HepG2 (cell line): ENCODE results near the gene VGF. TPM values are rescaled to one million over a fixed set of nuclear protein-coding genes. Genes with fewer than 3 reads are reported as not detected.
A peak's percentile ranks its signal among the peaks of the same experiment; 100 is the strongest.

Experiments used
- ATAC-seq: fragments of 200-7000 bp; cut with Tn5 transposase; 3 replicates; pipeline ENCODE4 v1.9.1; 2020; ENCODE audit warnings: mild to moderate bottlenecking, moderate library complexity
- BruUV-seq: library from RNA; stranded (reverse); fragments of 400-500 nt; replicated peaks from 2 replicates; lab custom pipeline; 2021; lab: Mats Ljungman, UMichigan
- CTCF ChIA-PET: fragments of 300-600 bp; formaldehyde crosslinking; extraction: SDS; loops from one replicate; lab custom pipeline; 2021; ENCODE audit warnings: low total read pairs, inconsistent platforms, low intra/inter-chr PET ratio; lab: Yijun Ruan, JAX
- POLR2A ChIA-PET: fragments of 350-600 bp; sonication (Branson Sonifier 250); formaldehyde crosslinking; loops from one replicate; lab custom pipeline; 2020; ENCODE audit warnings: antibody characterized with exemption, inconsistent platforms; lab: Yijun Ruan, JAX
- DNase-seq: peaks from one replicate; pipeline ENCODE4 v3.0.0-alpha.2; 2015; ENCODE audit warnings: low spot score
- FAIRE-seq: peaks from 3 replicates; lab custom pipeline; 2011; peaks lifted over from hg19 to GRCh38; lab: Jason Lieb, UNC
- H2AFZ ChIP-seq: one replicate; pipeline ENCODE4 v1.6.1; 2011; ENCODE audit warnings: low read length, inconsistent platforms
- H3K27ac ChIP-seq: fragments of 300-600 bp; 3 replicates; pipeline ENCODE4 v1.8.0; 2011; ENCODE audit warnings: mixed run types, mild to moderate bottlenecking, mixed read lengths, low read length, inconsistent platforms; ENCODE audit not compliant: insufficient read depth; ENCODE audit errors: extremely low read length
- H3K27me3 ChIP-seq, 2 experiments: fragments of 200-600 bp in 1 of 2; 2 replicates in 1 of 2; 3 replicates in 1 of 2; pipeline versions ENCODE4 v1.6.0 to v1.8.0; 2011; ENCODE audit warnings: low read length in 2 of 2, mild to moderate bottlenecking in 2 of 2, moderate library complexity in 2 of 2, inconsistent platforms in 1 of 2; ENCODE audit not compliant: insufficient read depth in 2 of 2, control insufficient read depth in 1 of 2
- H3K36me3 ChIP-seq, 2 experiments: fragments of 200-600 bp in 1 of 2; replicated peaks in 1 of 2; 2 replicates in 1 of 2; 3 replicates in 1 of 2; pipeline versions ENCODE4 v1.5.1 to v1.8.0; 2011; ENCODE audit warnings: low read length in 2 of 2, inconsistent platforms in 1 of 2; ENCODE audit not compliant: insufficient read depth in 2 of 2, control insufficient read depth in 1 of 2
- H3K4me1 ChIP-seq: 2 replicates; pipeline ENCODE4 v1.5.1; 2012; ENCODE audit warnings: low read length, inconsistent platforms; ENCODE audit not compliant: insufficient read depth
- H3K4me2 ChIP-seq: 2 replicates; pipeline ENCODE4 v1.6.0; 2011; ENCODE audit warnings: low read depth, low read length, inconsistent platforms
- H3K4me3 ChIP-seq, 3 experiments: fragments of 200-600 bp in 1 of 3; sonication (generic), shearing (Covaris generic) in 1 of 3; replicated peaks in 1 of 3; 2 replicates each; pipeline ENCODE4 v1.5.1; 2011 to 2016; ENCODE audit warnings: low read length in 3 of 3, inconsistent platforms in 2 of 3, low read depth in 2 of 3, mild to moderate bottlenecking in 2 of 3, control low read depth in 1 of 3, mixed read lengths in 1 of 3; ENCODE audit not compliant: insufficient read depth in 1 of 3
- H3K79me2 ChIP-seq: one replicate; pipeline ENCODE4 v1.6.1; 2011; ENCODE audit warnings: low read length, inconsistent platforms; ENCODE audit not compliant: insufficient read depth
- H3K9ac ChIP-seq: 2 replicates; pipeline ENCODE4 v1.6.0; 2011; ENCODE audit warnings: mild to moderate bottlenecking, low read depth, low read length, inconsistent platforms; ENCODE audit not compliant: insufficient read depth
- H3K9me3 ChIP-seq: 2 replicates; pipeline ENCODE4 v1.5.1; 2012; ENCODE audit warnings: mild to moderate bottlenecking, low read length
- H4K20me1 ChIP-seq: 2 replicates; pipeline ENCODE4 v1.6.0; 2011; ENCODE audit warnings: inconsistent platforms, mild to moderate bottlenecking, low read length, moderate library complexity; ENCODE audit not compliant: insufficient read depth
- CREM ChIP-seq, 2 experiments: sonication (generic) in 1 of 2; formaldehyde crosslinking in 1 of 2; IDR thresholded peaks; 2 replicates each; pipeline versions ENCODE4 v1.4.0 to v1.6.1; 2016 to 2020; ENCODE audit warnings: antibody characterized with exemption in 1 of 2, mild to moderate bottlenecking in 1 of 2, missing genetic modification reagents in 1 of 2
- FLYWCH1 ChIP-seq: sonication (generic); formaldehyde crosslinking; IDR thresholded peaks from 2 replicates; pipeline ENCODE4 v1.8.1; 2023; ENCODE audit warnings: mild to moderate bottlenecking, missing genetic modification reagents
- GABPA ChIP-seq, 2 experiments: IDR thresholded peaks; 2 replicates each; pipeline ENCODE4 v1.6.1; 2011 to 2016; ENCODE audit warnings: low read depth in 2 of 2, low read length in 1 of 2, missing biosample characterization in 1 of 2, missing genetic modification characterization in 1 of 2
- GABPB1 ChIP-seq: IDR thresholded peaks from 2 replicates; pipeline ENCODE4 v1.6.1; 2016; ENCODE audit warnings: mild to moderate bottlenecking, missing genetic modification reagents, moderate library complexity, missing compliant biosample characterization
- GATAD1 ChIP-seq: IDR thresholded peaks from 2 replicates; pipeline ENCODE4 v1.6.1; 2016; ENCODE audit warnings: missing genetic modification reagents, missing compliant biosample characterization
- HNRNPLL ChIP-seq: fragments of 200-400 bp; formaldehyde crosslinking; IDR thresholded peaks from 2 replicates; pipeline ENCODE4 v1.6.1; 2017; ENCODE audit warnings: mild to moderate bottlenecking, low read depth, low read length; ENCODE audit not compliant: poor library complexity, severe bottlenecking
- PAWR ChIP-seq: sonication (generic); formaldehyde crosslinking; IDR thresholded peaks from 2 replicates; pipeline ENCODE4 v1.4.0; 2020; ENCODE audit warnings: missing genetic modification reagents, mild to moderate bottlenecking, borderline replicate concordance
- RARA ChIP-seq: IDR thresholded peaks from 2 replicates; pipeline ENCODE4 v1.6.1; 2016; ENCODE audit warnings: missing genetic modification reagents, missing compliant biosample characterization
- TAF15 ChIP-seq: fragments of 200-400 bp; formaldehyde crosslinking; IDR thresholded peaks from one replicate; pipeline ENCODE4 v1.6.1; 2018; ENCODE audit warnings: mild to moderate bottlenecking, low read depth, low read length; ENCODE audit not compliant: poor library complexity, severe bottlenecking
- TARDBP ChIP-seq: sonication (generic); formaldehyde crosslinking; IDR thresholded peaks from 2 replicates; pipeline ENCODE4 v1.8.0; 2022; ENCODE audit warnings: mild to moderate bottlenecking, missing genetic modification reagents
- TRIM24 ChIP-seq: sonication (generic); formaldehyde crosslinking; IDR thresholded peaks from 2 replicates; pipeline ENCODE4 v1.8.0; 2022; ENCODE audit warnings: mild to moderate bottlenecking, missing genetic modification reagents
- ZFP36L1 ChIP-seq: sonication (generic); formaldehyde crosslinking; IDR thresholded peaks from 2 replicates; pipeline ENCODE4 v1.8.0; 2022; ENCODE audit warnings: mild to moderate bottlenecking, missing genetic modification reagents, moderate library complexity
- ZNF253 ChIP-seq: sonication (generic); formaldehyde crosslinking; IDR thresholded peaks from 2 replicates; pipeline ENCODE4 v1.8.0; 2022; ENCODE audit warnings: mild to moderate bottlenecking, missing genetic modification reagents, borderline replicate concordance
- WGBS: methylation state at CpG from one replicate; pipeline ENCODE4 v1.1.6; 2017; ENCODE audit warnings: low lambda C conversion rate; 5-methylcytosine and 5-hydroxymethylcytosine counted together
- in situ Hi-C: cut with HindIII; loops from 2 replicates; pipeline ENCODE4 v1.10.0; 2017; ENCODE audit warnings: low pct_unique_long_range_greater_than_20kb; ENCODE audit not compliant: extremely low pct_ligation_motif_present
- intact Hi-C: fragments of 100-400 bp; cut with micrococcal nuclease; formaldehyde crosslinking; loops from one replicate; pipeline ENCODE4 v1.10.0; 2022; ENCODE audit not compliant: unreplicated experiment
- polyA plus RNA-seq, 8 experiments: library from polyadenylated mRNA; depleted of rRNA in 3 of 8; stranded (reverse) in 7 of 8; unstranded in 1 of 8; fragments of >200 nt; fragmentation: Illumina TruSeq in 4 of 8; extraction: Trizol in 4 of 8; gene quantifications; 2 replicates each; pipeline versions ENCODE4 v1.2.1 to v1.2.3, GENCODE V29; 2011 to 2016; ENCODE audit warnings: low read depth in 4 of 8, missing spikeins in 1 of 8, mixed read lengths in 1 of 8; ENCODE audit not compliant: insufficient read depth in 1 of 8
- total RNA-seq, 5 experiments: library from RNA; depleted of rRNA; stranded (reverse); fragments of >200 nt; fragmentation: Illumina TruSeq; extraction: Trizol; gene quantifications; 2 replicates each; pipeline ENCODE4 v1.2.3, GENCODE V29; 2016; ENCODE audit warnings: low read depth in 1 of 5
- TF ChIP-seq, protein P1 (sequence below), 2 experiments: IDR thresholded peaks; 2 replicates each; pipeline ENCODE4 v1.6.1; 2011 to 2012; ENCODE audit warnings: low read length in 2 of 2, borderline replicate concordance in 1 of 2, low read depth in 1 of 2, mild to moderate bottlenecking in 1 of 2, moderate library complexity in 1 of 2
- TF ChIP-seq, protein P2 (sequence below): sonication (generic); formaldehyde crosslinking; IDR thresholded peaks from 2 replicates; pipeline ENCODE4 v1.5.0; 2020; ENCODE audit warnings: mild to moderate bottlenecking, missing genetic modification reagents

Gene VGF
- total and polyA plus RNA-seq, 2 of the 13 experiments (the other 11 are each of a cell fraction or from before 2014, with no cell fraction given): 0.12 to 0.46 TPM

DNA sequence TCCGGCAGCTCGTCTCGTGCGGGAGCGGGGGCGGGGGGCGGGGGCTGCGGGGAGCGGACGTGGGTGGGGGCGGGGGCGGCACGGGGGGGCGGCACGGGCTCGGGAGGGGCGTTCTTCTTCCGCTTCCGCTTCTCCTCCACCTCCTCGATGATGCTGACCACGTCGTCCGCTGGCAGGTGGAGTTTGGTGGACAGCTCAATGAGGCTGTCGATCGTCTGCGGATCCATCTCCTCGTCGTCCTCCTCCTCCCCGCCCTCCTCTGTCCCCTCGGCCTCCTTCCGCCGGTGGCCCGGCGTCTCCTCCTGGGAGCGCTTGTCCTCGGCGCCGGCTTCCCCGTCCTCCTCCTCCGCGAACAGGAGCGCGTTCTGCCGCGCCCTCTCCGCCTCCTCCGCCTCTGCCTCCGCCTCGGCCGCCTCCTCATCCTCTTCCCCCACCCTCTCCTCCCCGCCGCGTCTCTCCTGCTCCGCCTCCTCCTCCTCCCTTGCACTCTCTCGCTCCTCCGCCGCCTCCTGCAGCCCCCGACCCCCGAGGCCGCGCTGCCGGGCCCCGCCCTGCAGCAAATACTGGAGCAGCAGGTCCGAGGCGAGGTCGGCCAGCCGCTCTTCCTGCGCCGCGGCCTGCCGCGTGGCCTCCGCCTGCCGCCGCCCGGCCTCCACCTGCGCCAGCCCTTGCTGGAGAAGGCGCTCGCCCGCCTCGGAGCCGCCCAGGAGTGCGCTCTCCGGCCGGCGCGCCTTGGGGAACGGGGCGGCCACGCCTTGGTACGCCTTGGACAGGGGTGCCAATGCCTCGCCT is 1.9 kb downstream of the VGF start:
- Histone ChIP-seq H3K27me3 (peaks cover 0 to 35% of the 10 kb centered on the region in 2 experiments; a peak in 4 of 5 replicates), H3K4me1 (peaks cover 37% of the 10 kb centered on the region), H2AFZ (no peak overlapping the region), H3K4me3 (peak overlapping the region in 2 of 3 experiments; percentile 34 to 64; a peak in 3 of 6 replicates), H4K20me1 (peaks cover 9% of the 10 kb centered on the region; the same call in 1 of the 2 replicates), H3K36me3 (peaks cover 0 to 2% of the 10 kb centered on the region in 2 experiments; a peak in 3 of 5 replicates), H3K27ac (no peak overlapping the region), H3K9me3 (no peaks in the 10 kb centered on the region), H3K4me2 (peak overlapping the region; percentile 69), H3K9ac (no peak overlapping the region), H3K79me2 (no peaks in the 10 kb centered on the region)
- CTCF ChIA-PET: no interaction called here
- intact Hi-C loops: no loop called here
- POLR2A ChIA-PET: no interaction called here
- WGBS: 3% methylated on average over 33 of the region's 92 CpGs
- in situ Hi-C loops: no loop called here
- ATAC-seq: peak; percentile 8; the same call in 2 of the 3 replicates
- DNase-seq: no peak
- FAIRE-seq: no peak
- no TSS peak for BruUV-seq
- peak; percentile 41 for TF ChIP-seq HNRNPLL
- no peak for TF ChIP-seq GATAD1 (CRISPR knock-in tag)
- no peak for TF ChIP-seq ZFP36L1 (CRISPR knock-in tag)
- TF ChIP-seq FLYWCH1 (CRISPR knock-in tag): no peak
- TF ChIP-seq ZNF253 (CRISPR knock-in tag): 0 out of 2 replicates have a peak, but pooled peaks have one; percentile 41
- peak; percentile 29; the same call in 1 of the 2 replicates for TF ChIP-seq GABPA (IDR thresholded peaks at IDR 0.05; ENCODE audit: low read depth, low read length)
- TF ChIP-seq GABPA (CRISPR knock-in tag; IDR thresholded peaks at IDR 0.05; ENCODE audit: low read depth): no peak
- TF ChIP-seq, protein P1, sequence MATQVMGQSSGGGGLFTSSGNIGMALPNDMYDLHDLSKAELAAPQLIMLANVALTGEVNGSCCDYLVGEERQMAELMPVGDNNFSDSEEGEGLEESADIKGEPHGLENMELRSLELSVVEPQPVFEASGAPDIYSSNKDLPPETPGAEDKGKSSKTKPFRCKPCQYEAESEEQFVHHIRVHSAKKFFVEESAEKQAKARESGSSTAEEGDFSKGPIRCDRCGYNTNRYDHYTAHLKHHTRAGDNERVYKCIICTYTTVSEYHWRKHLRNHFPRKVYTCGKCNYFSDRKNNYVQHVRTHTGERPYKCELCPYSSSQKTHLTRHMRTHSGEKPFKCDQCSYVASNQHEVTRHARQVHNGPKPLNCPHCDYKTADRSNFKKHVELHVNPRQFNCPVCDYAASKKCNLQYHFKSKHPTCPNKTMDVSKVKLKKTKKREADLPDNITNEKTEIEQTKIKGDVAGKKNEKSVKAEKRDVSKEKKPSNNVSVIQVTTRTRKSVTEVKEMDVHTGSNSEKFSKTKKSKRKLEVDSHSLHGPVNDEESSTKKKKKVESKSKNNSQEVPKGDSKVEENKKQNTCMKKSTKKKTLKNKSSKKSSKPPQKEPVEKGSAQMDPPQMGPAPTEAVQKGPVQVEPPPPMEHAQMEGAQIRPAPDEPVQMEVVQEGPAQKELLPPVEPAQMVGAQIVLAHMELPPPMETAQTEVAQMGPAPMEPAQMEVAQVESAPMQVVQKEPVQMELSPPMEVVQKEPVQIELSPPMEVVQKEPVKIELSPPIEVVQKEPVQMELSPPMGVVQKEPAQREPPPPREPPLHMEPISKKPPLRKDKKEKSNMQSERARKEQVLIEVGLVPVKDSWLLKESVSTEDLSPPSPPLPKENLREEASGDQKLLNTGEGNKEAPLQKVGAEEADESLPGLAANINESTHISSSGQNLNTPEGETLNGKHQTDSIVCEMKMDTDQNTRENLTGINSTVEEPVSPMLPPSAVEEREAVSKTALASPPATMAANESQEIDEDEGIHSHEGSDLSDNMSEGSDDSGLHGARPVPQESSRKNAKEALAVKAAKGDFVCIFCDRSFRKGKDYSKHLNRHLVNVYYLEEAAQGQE (IDR thresholded peaks at IDR 0.05; ENCODE audit: borderline replicate concordance in 1 of 2, low read depth in 1 of 2, low read length in 2 of 2): peak in 1 of 2 experiments; percentile 13; a peak in 3 of 4 replicates
- no peak for TF ChIP-seq PAWR
- no peak for TF ChIP-seq RARA (CRISPR knock-in tag)
- TF ChIP-seq, protein P2, sequence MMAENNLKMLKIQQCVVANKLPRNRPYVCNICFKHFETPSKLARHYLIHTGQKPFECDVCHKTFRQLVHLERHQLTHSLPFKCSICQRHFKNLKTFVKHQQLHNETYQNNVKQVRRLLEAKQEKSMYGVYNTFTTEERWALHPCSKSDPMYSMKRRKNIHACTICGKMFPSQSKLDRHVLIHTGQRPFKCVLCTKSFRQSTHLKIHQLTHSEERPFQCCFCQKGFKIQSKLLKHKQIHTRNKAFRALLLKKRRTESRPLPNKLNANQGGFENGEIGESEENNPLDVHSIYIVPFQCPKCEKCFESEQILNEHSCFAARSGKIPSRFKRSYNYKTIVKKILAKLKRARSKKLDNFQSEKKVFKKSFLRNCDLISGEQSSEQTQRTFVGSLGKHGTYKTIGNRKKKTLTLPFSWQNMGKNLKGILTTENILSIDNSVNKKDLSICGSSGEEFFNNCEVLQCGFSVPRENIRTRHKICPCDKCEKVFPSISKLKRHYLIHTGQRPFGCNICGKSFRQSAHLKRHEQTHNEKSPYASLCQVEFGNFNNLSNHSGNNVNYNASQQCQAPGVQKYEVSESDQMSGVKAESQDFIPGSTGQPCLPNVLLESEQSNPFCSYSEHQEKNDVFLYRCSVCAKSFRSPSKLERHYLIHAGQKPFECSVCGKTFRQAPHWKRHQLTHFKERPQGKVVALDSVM: peak; percentile 62
- no peak for TF ChIP-seq CREM (IDR thresholded peaks at IDR 0.05)
- no peak for TF ChIP-seq CREM (CRISPR knock-in tag; IDR thresholded peaks at IDR 0.05)
- no peak for TF ChIP-seq TRIM24 (CRISPR knock-in tag)
- no peak for TF ChIP-seq TARDBP
- TF ChIP-seq TAF15: peak; percentile 68
- TF ChIP-seq GABPB1 (CRISPR knock-in tag): peak; percentile 36; the same call in 1 of the 2 replicates
